ENCODE results near the gene RNF141.

The RNF141 gene

GRCh38 chr11:10481560-10482349 is 59.2 kb downstream of the RNF141 start:
- DNase-seq, result no peak

- no peak for DNase-seq
These were observed 60.2 kb downstream of the RNF141 start for GRCh38 chr11:10480760-10481159.

GRCh38 chr11:10480026-10480425 is 61.0 kb downstream of the RNF141 start:
- no peak for DNase-seq

GRCh38 chr11:10478574-10479550 is 62.1 kb downstream of the RNF141 start:
- no peak for DNase-seq

GRCh38 chr11:10478066-10478465 is 62.9 kb downstream of the RNF141 start:
- no peak for DNase-seq

GRCh38 chr11:10477690-10478046 is 63.3 kb downstream of the RNF141 start:
- no peak for DNase-seq

GRCh38 chr11:10476927-10477689 is 63.9 kb downstream of the RNF141 start:
- DNase-seq, result no peak

- no peak for DNase-seq
These were observed 64.6 kb downstream of the RNF141 start for GRCh38 chr11:10476342-10476741.

GRCh38 chr11:10474551-10474950 is 66.4 kb downstream of the RNF141 start:
- no peak for DNase-seq

GRCh38 chr11:10473371-10473770 is 67.6 kb downstream of the RNF141 start:
- no peak for DNase-seq

GRCh38 chr11:10462746-10463300 is 78.2 kb downstream of the RNF141 start:
- no peak for DNase-seq
